ES-I3 (cell line): Measurements from ENCODE around the gene OR10G4.
"Not testable (repeated sequence)": the region's sequence is repeated elsewhere in the genome, so short reads cannot be mapped to it uniquely, and the experiment has no call there.

Experiments
- H3K36me3 ChIP-seq: 2 replicates; pipeline ENCODE4 v1.6.1; 2013; ENCODE audit warnings: mild to moderate bottlenecking, low read length, control low read depth, moderate library complexity; ENCODE audit not compliant: insufficient read depth
- H3K4me1 ChIP-seq: 2 replicates; pipeline ENCODE4 v1.6.1; 2013; ENCODE audit warnings: mild to moderate bottlenecking, control low read depth, low read length; ENCODE audit not compliant: insufficient read depth
- H3K9ac ChIP-seq: 2 replicates; pipeline ENCODE4 v1.6.1; 2013; ENCODE audit warnings: low read depth, mild to moderate bottlenecking, low read length, moderate library complexity
- H3K9me3 ChIP-seq: 2 replicates; pipeline ENCODE4 v1.6.1; 2013; ENCODE audit warnings: mild to moderate bottlenecking, low read length, moderate library complexity; ENCODE audit not compliant: control insufficient read depth, insufficient read depth

Gene OR10G4

GRCh38 chr11:124012697-124013096, at the start of gene OR10G4:
Gene OR10G4 (plus strand): TSS chr11:124012997. CDS start chr11:124015575, 2,578 bp downstream.
- no peaks in the 10 kb centered on the region for H3K36me3 ChIP-seq

GRCh38 chr11:123973816-123974215, 39.0 kb upstream of the OR10G4 start:
- H3K9me3 ChIP-seq: no peaks in the 10 kb centered on the region
- H3K36me3 ChIP-seq: no peaks in the 10 kb centered on the region
- no peak overlapping the region for H3K9ac ChIP-seq
- H3K4me1 ChIP-seq: no peaks in the 10 kb centered on the region

More at GRCh38 chr11:124012697-124013096, at the start of gene OR10G4:
- Histone ChIP-seq H3K4me1 (no peaks in the 10 kb centered on the region), H3K9ac (no peak within 1 kb of the TSS), H3K9me3 (no peaks in the 10 kb centered on the region)

GRCh38 chr11:123976770-123977560, 35.8 kb upstream of the OR10G4 start:
- Histone ChIP-seq H3K4me1 (no peaks in the 10 kb centered on the region), H3K36me3 (no peaks in the 10 kb centered on the region), H3K9ac (no peak overlapping the region), H3K9me3 (no peaks in the 10 kb centered on the region)

- no peak within 1 kb of the TSS for H3K9ac ChIP-seq
- no peaks in the 10 kb centered on the region for H3K36me3 ChIP-seq
- H3K4me1 ChIP-seq: no peaks in the 10 kb centered on the region
- no peaks in the 10 kb centered on the region for H3K9me3 ChIP-seq
Measured at GRCh38 chr11:123977731-123978347, 35.0 kb upstream of the OR10G4 start, which contains the start of gene OR10S1. Gene OR10S1 (minus strand): TSS chr11:123977781. CDS start chr11:123977664, 117 bp downstream.

GRCh38 chr11:123979311-123979710, 33.5 kb upstream of the OR10G4 start:
- Histone ChIP-seq H3K36me3 (no peaks in the 10 kb centered on the region), H3K9ac (no peak overlapping the region), H3K9me3 (no peaks in the 10 kb centered on the region)

GRCh38 chr11:123995119-123995518, 17.7 kb upstream of the OR10G4 start, which contains the start of gene OR10G6:
Gene OR10G6 (minus strand): TSS chr11:123995161. CDS start chr11:123995161, 0 bp downstream.
- Histone ChIP-seq H3K4me1 (no peaks in the 10 kb centered on the region), H3K36me3 (no peaks in the 10 kb centered on the region), H3K9me3 (no peaks in the 10 kb centered on the region), H3K9ac (no peak within 1 kb of the TSS)

More at GRCh38 chr11:123979311-123979710, 33.5 kb upstream of the OR10G4 start:
- no peaks in the 10 kb centered on the region for H3K4me1 ChIP-seq

- H3K4me1 ChIP-seq, H3K36me3 ChIP-seq, H3K9ac ChIP-seq, H3K9me3 ChIP-seq: not testable (repeated sequence)
Measured at GRCh38 chr11:124015837-124016236, 3.0 kb downstream of the OR10G4 start.

GRCh38 chr11:124026498-124026897, 13.7 kb downstream of the OR10G4 start, which contains the start of gene OR10G8:
Gene OR10G8 (plus strand): TSS chr11:124026798. CDS start chr11:124029623, 2,825 bp downstream.
- Histone ChIP-seq H3K4me1 (peaks cover 2% of the 10 kb centered on the region; the same call in 1 of the 2 replicates), H3K9ac (no peak within 1 kb of the TSS)

GRCh38 chr11:124036666-124037065, 23.9 kb downstream of the OR10G4 start:
- H3K4me1 ChIP-seq: peaks cover under 1% of the 10 kb centered on the region; the same call in 1 of the 2 replicates
- H3K36me3 ChIP-seq: no peaks in the 10 kb centered on the region
- H3K9me3 ChIP-seq: no peaks in the 10 kb centered on the region
- no peak overlapping the region for H3K9ac ChIP-seq

More at GRCh38 chr11:124026498-124026897, 13.7 kb downstream of the OR10G4 start, which contains the start of gene OR10G8:
- Histone ChIP-seq H3K9me3 (no peaks in the 10 kb centered on the region), H3K36me3 (no peaks in the 10 kb centered on the region)

- Histone ChIP-seq H3K9ac (no peak overlapping the region), H3K9me3 (no peaks in the 10 kb centered on the region), H3K36me3 (no peaks in the 10 kb centered on the region), H3K4me1 (no peaks in the 10 kb centered on the region)
Measured at GRCh38 chr11:124039557-124039956, 26.8 kb downstream of the OR10G4 start.

- H3K36me3 ChIP-seq: no peaks in the 10 kb centered on the region
- no peak within 1 kb of the TSS for H3K9ac ChIP-seq
- no peaks in the 10 kb centered on the region for H3K9me3 ChIP-seq
- no peaks in the 10 kb centered on the region for H3K4me1 ChIP-seq
Measured at GRCh38 chr11:124041254-124041653, 28.5 kb downstream of the OR10G4 start, which contains the start of gene OR10G7. Gene OR10G7 (minus strand): TSS chr11:124041325. CDS start chr11:124039001, 2,324 bp downstream.

- Histone ChIP-seq H3K4me1 (no peaks in the 10 kb centered on the region), H3K9ac (no peak overlapping the region), H3K36me3 (no peaks in the 10 kb centered on the region), H3K9me3 (no peaks in the 10 kb centered on the region)
Measured at GRCh38 chr11:124043420-124043819, 30.6 kb downstream of the OR10G4 start.

GRCh38 chr11:124050748-124051147, 38.0 kb downstream of the OR10G4 start:
- Histone ChIP-seq H3K9me3 (no peaks in the 10 kb centered on the region), H3K4me1 (no peaks in the 10 kb centered on the region), H3K9ac (no peak overlapping the region), H3K36me3 (no peaks in the 10 kb centered on the region)

- no peak overlapping the region for H3K9ac ChIP-seq
- H3K9me3 ChIP-seq: no peaks in the 10 kb centered on the region
- H3K4me1 ChIP-seq: no peaks in the 10 kb centered on the region
- no peaks in the 10 kb centered on the region for H3K36me3 ChIP-seq
Measured at GRCh38 chr11:124052966-124053365, 40.2 kb downstream of the OR10G4 start.
